A673 (cell line): ENCODE measurements around the gene DLK2.
"Not testable (repeated sequence)": the region's sequence is repeated elsewhere in the genome, so short reads cannot be mapped to it uniquely, and the experiment has no call there.

Experiments
- CTCF ChIP-seq: fragments of 300-800, 200-600 bp; sonication (generic); conservative IDR thresholded peaks from 2 replicates; pipeline ENCODE4 v1.5.1; 2017; ENCODE audit warnings: low read depth, mild to moderate bottlenecking, antibody characterized with exemption, low read length, moderate library complexity, mixed read lengths
- EZH2 ChIP-seq: fragments of 200-600 bp; sonication (generic); IDR thresholded peaks from 2 replicates; pipeline ENCODE4 v1.6.1; 2017; ENCODE audit warnings: borderline replicate concordance, low read depth, mild to moderate bottlenecking, mixed read lengths, antibody characterized with exemption, low read length; ENCODE audit not compliant: poor library complexity, severe bottlenecking

GRCh38 chr6:43467265-43467664 lies 11.9 kb upstream of the DLK2 start:
- not testable (repeated sequence) for TF ChIP-seq CTCF, EZH2
